Epithelial cell of alveolus of lung (primary cell): ENCODE data around the gene LCE4A. TPM values are rescaled to one million over a fixed set of nuclear protein-coding genes. Genes with fewer than 3 reads are reported as not detected.

ENCODE experiments used
- total RNA-seq: library from RNA; depleted of rRNA; stranded (reverse); fragments of >200 nt; gene quantifications from 2 replicates; pipeline ENCODE4 v1.2.1, GENCODE V29; 2015

Gene LCE4A
- not detected in 2 replicates for total RNA-seq

GRCh38 chr1:152707860-152708259, at the start of gene LCE4A:
Gene LCE4A, plus strand, starts transcription at chr1:152708160. Its CDS starts 916 bp downstream, at chr1:152709076.

GRCh38 chr1:152663098-152663497, 44.9 kb upstream of the LCE4A start, which contains the start of gene LCE2D:
Gene LCE2D, plus strand, starts transcription at chr1:152663380. Its CDS starts 726 bp downstream, at chr1:152664106.

GRCh38 chr1:152674983-152675382, 33.0 kb upstream of the LCE4A start, which contains the start of gene LCE2C:
Gene LCE2C, plus strand, starts transcription at chr1:152675279. Its CDS starts 737 bp downstream, at chr1:152676016.

GRCh38 chr1:152685823-152686222, 22.1 kb upstream of the LCE4A start, which contains the start of gene LCE2B:
Gene LCE2B, plus strand, starts transcription at chr1:152686123. Its CDS starts 721 bp downstream, at chr1:152686844.

GRCh38 chr1:152697701-152698600, 10.0 kb upstream of the LCE4A start, which contains the start of gene LCE2A:
Gene LCE2A, plus strand, starts transcription at chr1:152698345. Its CDS starts 557 bp downstream, at chr1:152698902.

GRCh38 chr1:152757747-152758146, 49.8 kb downstream of the LCE4A start, which contains the start of gene KPRP:
Gene KPRP, plus strand, starts transcription at chr1:152758025. Its CDS starts 1,564 bp downstream, at chr1:152759589.

Other genes starting within 250 kb of the LCE4A start
- gene LCE5A, start 197.4 kb upstream of the LCE4A start, total RNA-seq: not detected in 2 replicates
- not detected in 2 replicates for gene CRCT1, start 193.7 kb upstream of the LCE4A start, total RNA-seq
- gene LCE3E, start 141.4 kb upstream of the LCE4A start, total RNA-seq: not detected in 2 replicates
- not detected in 2 replicates for gene LCE3D, start 127.6 kb upstream of the LCE4A start, total RNA-seq
- not detected in 2 replicates for gene LCE3C, start 107.9 kb upstream of the LCE4A start, total RNA-seq
- gene LCE3B, start 94.3 kb upstream of the LCE4A start, total RNA-seq: not detected in 2 replicates
- gene LCE3A, start 85.1 kb upstream of the LCE4A start, total RNA-seq: not detected in 2 replicates
- not detected in 2 replicates for gene LCE2D, start 44.8 kb upstream of the LCE4A start, total RNA-seq
- gene LCE2C, start 32.9 kb upstream of the LCE4A start, total RNA-seq: not detected in 2 replicates
- not detected in 2 replicates for gene LCE2B, start 22.0 kb upstream of the LCE4A start, total RNA-seq
- not detected in 2 replicates for gene LCE2A, start 9.8 kb upstream of the LCE4A start, total RNA-seq
- not detected in 2 replicates for gene KPRP, start 49.9 kb downstream of the LCE4A start, total RNA-seq
- gene LCE1F, start 67.0 kb downstream of the LCE4A start, total RNA-seq: not detected in 2 replicates
- gene LCE1E, start 78.1 kb downstream of the LCE4A start, total RNA-seq: not detected in 2 replicates
- gene LCE1D, start 88.6 kb downstream of the LCE4A start, total RNA-seq: not detected in 2 replicates
- not detected in 2 replicates for gene LCE1C, start 98.5 kb downstream of the LCE4A start, total RNA-seq
- not detected in 2 replicates for gene LCE1B, start 103.8 kb downstream of the LCE4A start, total RNA-seq
- gene LCE1A, start 119.3 kb downstream of the LCE4A start, total RNA-seq: not detected in 2 replicates
- gene LCE6A, start 134.7 kb downstream of the LCE4A start, total RNA-seq: not detected in 2 replicates
- not detected in 2 replicates for gene LCE7A, start 151.8 kb downstream of the LCE4A start, total RNA-seq
- not detected in 2 replicates for gene SMCP, start 170.2 kb downstream of the LCE4A start, total RNA-seq
- not detected in 2 replicates for gene IVL, start 200.4 kb downstream of the LCE4A start, total RNA-seq
- gene SPRR5, start 239.0 kb downstream of the LCE4A start, total RNA-seq: not detected in 2 replicates